Epithelial cell of esophagus (primary cell): ENCODE results near the gene HTATIP2.
"Not testable (repeated sequence)": the region's sequence is repeated elsewhere in the genome, so short reads cannot be mapped to it uniquely, and the experiment has no call there.

Source experiments
- DNase-seq: peaks from one replicate; pipeline ENCODE4 v3.0.0; 2010; ENCODE audit warnings: low read depth
- H3K4me3 ChIP-seq: 2 replicates; pipeline ENCODE4 v1.5.1; 2011; ENCODE audit warnings: mild to moderate bottlenecking, low read length, control low read depth
- TF ChIP-seq, protein P1 (sequence below): IDR thresholded peaks from 2 replicates; pipeline ENCODE4 v1.5.1; 2011; ENCODE audit warnings: low read depth, mild to moderate bottlenecking, low read length, control low read depth, inconsistent platforms; ENCODE audit not compliant: insufficient read depth; ENCODE audit errors: missing control alignments

Gene HTATIP2

DNA sequence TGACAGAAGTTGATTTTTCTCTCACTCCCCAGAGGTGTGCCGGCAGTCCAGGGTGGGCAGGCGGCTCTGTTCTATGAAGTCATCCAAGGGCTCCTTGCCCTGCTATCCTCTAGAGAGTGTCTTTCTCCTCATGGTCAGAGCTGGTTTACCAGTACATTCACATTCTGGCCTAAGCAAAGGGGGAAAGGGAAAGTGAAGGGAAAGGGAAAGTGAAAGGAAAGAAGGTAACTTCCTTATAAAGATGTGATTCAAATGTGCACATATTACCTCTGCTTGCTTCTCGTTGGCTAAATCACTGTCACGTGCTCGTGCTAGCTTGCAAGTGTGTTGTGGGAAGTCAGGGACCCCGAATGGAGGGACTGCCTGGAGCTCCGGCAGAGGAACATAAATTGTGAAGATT, 2.9 kb upstream of the HTATIP2 start:
- no peak for DNase-seq
- TF ChIP-seq, protein P1, sequence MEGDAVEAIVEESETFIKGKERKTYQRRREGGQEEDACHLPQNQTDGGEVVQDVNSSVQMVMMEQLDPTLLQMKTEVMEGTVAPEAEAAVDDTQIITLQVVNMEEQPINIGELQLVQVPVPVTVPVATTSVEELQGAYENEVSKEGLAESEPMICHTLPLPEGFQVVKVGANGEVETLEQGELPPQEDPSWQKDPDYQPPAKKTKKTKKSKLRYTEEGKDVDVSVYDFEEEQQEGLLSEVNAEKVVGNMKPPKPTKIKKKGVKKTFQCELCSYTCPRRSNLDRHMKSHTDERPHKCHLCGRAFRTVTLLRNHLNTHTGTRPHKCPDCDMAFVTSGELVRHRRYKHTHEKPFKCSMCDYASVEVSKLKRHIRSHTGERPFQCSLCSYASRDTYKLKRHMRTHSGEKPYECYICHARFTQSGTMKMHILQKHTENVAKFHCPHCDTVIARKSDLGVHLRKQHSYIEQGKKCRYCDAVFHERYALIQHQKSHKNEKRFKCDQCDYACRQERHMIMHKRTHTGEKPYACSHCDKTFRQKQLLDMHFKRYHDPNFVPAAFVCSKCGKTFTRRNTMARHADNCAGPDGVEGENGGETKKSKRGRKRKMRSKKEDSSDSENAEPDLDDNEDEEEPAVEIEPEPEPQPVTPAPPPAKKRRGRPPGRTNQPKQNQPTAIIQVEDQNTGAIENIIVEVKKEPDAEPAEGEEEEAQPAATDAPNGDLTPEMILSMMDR = no peak
- no peak overlapping the region for H3K4me3 ChIP-seq

DNA sequence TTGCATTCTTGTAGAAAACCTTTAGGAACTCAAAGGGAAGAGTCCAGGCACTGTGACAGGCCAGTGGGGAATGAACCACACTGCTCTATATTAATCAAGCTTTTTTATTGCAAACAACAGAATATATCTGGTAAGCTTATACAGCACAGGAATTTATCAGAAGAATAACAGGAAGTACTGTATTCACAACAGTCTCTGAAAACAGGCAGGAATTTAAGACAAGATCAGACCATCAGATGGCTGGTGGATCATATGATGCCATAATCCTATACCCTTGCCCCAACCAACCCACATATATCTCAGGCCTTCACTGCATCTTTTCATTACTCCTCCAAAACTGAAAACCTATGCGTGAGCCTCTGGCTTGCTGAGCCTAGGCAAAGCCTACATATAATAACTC, 1.0 kb upstream of the HTATIP2 start:
- H3K4me3 ChIP-seq = no peak overlapping the region
- TF ChIP-seq, protein P1 = no peak
- no peak for DNase-seq

DNA sequence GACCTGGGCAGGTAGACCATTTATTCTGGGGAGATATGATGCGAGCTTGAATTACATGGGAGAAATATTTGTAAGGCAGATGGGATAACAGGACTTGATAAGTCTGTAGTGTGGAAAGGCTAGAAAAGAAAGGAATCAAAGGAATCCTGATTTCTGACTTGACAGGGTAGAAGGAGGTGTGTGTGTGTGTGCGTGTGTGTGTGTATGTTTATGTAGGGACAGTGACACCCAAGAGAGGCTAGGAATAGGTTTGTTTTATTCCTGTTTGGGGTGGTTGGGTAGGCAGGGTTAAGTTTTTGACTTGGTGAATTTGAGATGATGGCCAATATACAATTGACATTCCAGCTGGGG, 390 bp upstream of the HTATIP2 start:
- no peak for DNase-seq
- TF ChIP-seq, protein P1 = no peak
- H3K4me3 ChIP-seq = peak overlapping the region; percentile 57

DNA sequence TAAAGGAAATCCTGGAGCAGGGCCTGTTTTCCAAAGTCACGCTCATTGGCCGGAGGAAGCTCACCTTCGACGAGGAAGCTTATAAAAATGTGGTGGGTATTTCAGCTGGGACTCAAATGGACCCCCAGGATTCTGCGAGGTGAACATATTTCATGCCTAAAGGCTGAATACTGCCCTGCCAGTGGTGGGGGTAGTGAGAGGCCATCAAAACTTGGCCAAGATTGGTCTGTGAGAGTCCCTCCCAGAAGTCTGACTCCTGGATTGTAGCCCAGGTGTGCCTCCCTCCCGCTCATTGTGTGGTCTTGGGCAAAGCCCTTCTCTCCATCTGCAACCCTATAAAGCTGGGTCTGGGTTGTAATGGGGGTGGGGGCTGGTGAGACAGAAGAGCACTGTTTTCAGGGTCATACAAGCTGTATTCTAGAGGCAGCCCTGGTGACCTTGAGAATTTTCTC, 853 bp downstream of the HTATIP2 start:
- H3K4me3 ChIP-seq = peak overlapping the region; percentile 57
- TF ChIP-seq, protein P1 = no peak
- no peak for DNase-seq

DNA sequence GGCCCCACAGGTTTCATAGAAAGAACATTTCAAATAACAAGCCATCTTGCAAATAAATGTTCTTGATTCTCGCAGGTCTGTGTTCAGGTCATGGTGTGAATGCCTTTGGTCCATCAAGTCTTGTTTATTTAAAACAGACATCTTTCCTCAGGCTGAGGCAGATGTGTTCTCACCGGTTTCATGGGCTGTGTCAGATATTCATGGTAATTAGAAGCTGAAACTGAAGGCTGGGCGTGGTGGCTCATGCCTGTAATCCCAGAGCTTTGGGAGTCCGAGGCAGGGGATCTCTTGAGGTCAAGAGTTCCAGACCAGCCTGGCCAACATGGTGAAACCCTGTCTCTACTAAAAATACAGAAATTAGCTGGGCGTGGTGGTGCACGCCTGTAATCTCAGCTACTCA, 2.0 kb downstream of the HTATIP2 start:
- H3K4me3 ChIP-seq, DNase-seq: not testable (repeated sequence)

DNA sequence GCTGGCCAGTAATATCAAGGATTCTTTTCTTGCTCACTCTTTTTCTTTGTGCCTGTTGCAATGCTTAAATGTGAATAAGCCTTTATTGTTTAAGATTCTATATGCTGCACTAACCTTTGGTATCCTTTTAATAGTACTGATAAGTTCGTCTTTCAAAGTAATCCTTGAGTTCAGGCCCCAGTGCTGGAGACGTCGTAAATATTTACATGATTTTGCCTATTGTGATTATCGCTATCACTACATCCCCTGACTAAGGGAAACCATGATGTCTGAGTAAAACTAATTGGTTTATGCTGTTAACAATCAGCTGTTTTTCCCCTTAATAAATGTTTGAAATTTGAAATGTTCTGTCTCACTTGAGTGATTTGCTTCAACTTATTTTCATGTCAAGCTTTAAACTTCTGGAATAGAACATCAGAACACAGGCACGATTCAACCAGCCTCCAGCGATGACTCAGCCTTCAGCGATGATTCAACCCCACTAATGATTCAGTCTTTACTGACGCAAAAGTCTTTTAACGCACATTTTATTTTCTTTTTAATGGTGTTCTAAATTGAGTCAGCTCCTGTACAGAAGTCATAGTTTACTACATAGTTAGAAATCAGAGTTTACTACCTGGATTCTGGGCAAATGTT, 3.9 kb downstream of the HTATIP2 start:
- TF ChIP-seq, protein P1 = no peak
- peak; percentile 92 for DNase-seq
- no peak overlapping the region for H3K4me3 ChIP-seq

DNA sequence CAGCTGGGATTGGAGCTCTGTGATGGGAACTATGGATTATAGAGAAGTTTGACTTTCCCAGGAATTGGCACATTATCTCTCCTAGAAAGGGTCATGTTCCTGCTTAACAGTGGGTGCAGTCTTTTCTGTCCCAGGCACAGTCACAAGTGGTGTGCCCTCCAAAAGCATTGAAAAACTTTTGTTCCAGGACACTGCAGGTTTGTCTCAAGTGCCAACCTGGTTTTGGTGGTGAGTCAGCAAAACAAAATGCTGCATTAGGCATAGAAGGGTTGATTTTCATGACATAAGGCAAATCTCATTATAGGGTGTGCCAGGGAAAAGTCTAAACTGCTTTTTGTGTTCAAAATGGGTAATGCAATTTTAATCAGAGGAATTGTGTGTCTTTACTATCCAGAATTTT, 4.9 kb downstream of the HTATIP2 start:
- peak; percentile 81 for DNase-seq
- H3K4me3 ChIP-seq = no peak overlapping the region
- TF ChIP-seq, protein P1 = no peak

DNA sequence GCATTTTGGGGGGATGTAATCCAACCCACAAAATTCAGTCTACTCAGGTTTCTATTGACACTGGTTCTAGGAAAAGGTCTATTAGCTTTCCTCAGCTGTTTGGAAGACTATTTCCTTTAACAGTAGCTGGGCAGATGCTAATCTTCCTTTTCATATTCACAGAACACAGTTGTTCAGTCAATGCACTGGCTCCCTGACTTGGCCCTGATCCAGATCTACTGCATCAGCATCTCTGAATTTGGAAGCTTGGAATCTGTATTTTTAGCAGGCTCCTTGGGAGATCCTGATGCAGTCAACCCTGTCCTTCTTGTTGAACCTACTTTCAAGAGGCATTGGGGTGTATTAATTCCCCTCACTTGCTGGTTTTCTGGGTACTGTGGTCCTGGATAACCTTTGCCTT, 6.3 kb downstream of the HTATIP2 start:
- no peak overlapping the region for H3K4me3 ChIP-seq
- TF ChIP-seq, protein P1 = no peak
- no peak for DNase-seq
